HepG2 (cell line): ENCODE results near the gene SYNGR2. TPM values are rescaled to one million over a fixed set of nuclear protein-coding genes. Genes with fewer than 3 reads are reported as not detected.

Experiments
- AGO2 ChIP-seq: fragments of 200-400 bp; formaldehyde crosslinking; optimal IDR thresholded peaks from 2 replicates; pipeline ENCODE3; 2017; ENCODE audit warnings: mild to moderate bottlenecking, low read depth, low read length, moderate library complexity
- BHLHE40 ChIP-seq: IDR thresholded peaks from 2 replicates; pipeline ENCODE4 v1.6.1; 2011; ENCODE audit warnings: low read length, improper control_type of control experiment
- CERS6 ChIP-seq: sonication (generic); formaldehyde crosslinking; IDR thresholded peaks from 2 replicates; pipeline ENCODE4 v1.5.0; 2020; ENCODE audit warnings: missing genetic modification reagents
- EP300 ChIP-seq, 3 experiments: sonication (generic) in 1 of 3; formaldehyde crosslinking in 1 of 3; IDR thresholded peaks; 2 replicates each; pipeline versions ENCODE4 v1.5.1 to v1.6.1; 2011 to 2020; ENCODE audit warnings: low read depth in 2 of 3, low read length in 2 of 3, borderline replicate concordance in 1 of 3, improper control_type of control experiment in 1 of 3, mild to moderate bottlenecking in 1 of 3, missing genetic modification reagents in 1 of 3, moderate library complexity in 1 of 3
- FOXP1 ChIP-seq, 2 experiments: fragments of 450-650 bp in 1 of 2; IDR thresholded peaks; 2 replicates each; pipeline ENCODE4 v1.6.1; 2017 to 2018; ENCODE audit warnings: antibody characterized with exemption in 1 of 2
- GABPB1 ChIP-seq: IDR thresholded peaks from 2 replicates; pipeline ENCODE4 v1.6.1; 2016; ENCODE audit warnings: mild to moderate bottlenecking, missing genetic modification reagents, moderate library complexity, missing compliant biosample characterization
- HDAC1 ChIP-seq: sonication (generic); formaldehyde crosslinking; IDR thresholded peaks from 2 replicates; pipeline ENCODE4 v1.5.1; 2020; ENCODE audit warnings: mild to moderate bottlenecking, missing genetic modification reagents
- HOXA3 ChIP-seq: sonication (generic); formaldehyde crosslinking; IDR thresholded peaks from 2 replicates; pipeline ENCODE4 v1.5.0; 2020; ENCODE audit warnings: missing genetic modification reagents
- KLF6 ChIP-seq: IDR thresholded peaks from 2 replicates; pipeline ENCODE4 v1.8.0; 2016; ENCODE audit warnings: missing biosample characterization, missing genetic modification reagents
- MLLT10 ChIP-seq: sonication (generic); formaldehyde crosslinking; IDR thresholded peaks from 2 replicates; pipeline ENCODE4 v1.4.0; 2020; ENCODE audit warnings: missing genetic modification reagents
- NCOR1 ChIP-seq: fragments of 200-600 bp; sonication (generic); IDR thresholded peaks from 2 replicates; pipeline ENCODE4 v1.7.0; 2017; ENCODE audit warnings: antibody characterized with exemption, low read length, borderline replicate concordance
- PATZ1 ChIP-seq: sonication (generic); formaldehyde crosslinking; IDR thresholded peaks from 2 replicates; pipeline ENCODE4 v1.4.0; 2020; ENCODE audit warnings: missing genetic modification reagents
- PHF5A ChIP-seq: IDR thresholded peaks from one replicate; pipeline ENCODE4 v1.6.1; 2018; ENCODE audit warnings: low read depth, missing genetic modification reagents; ENCODE audit not compliant: unreplicated experiment
- SP140L ChIP-seq: sonication (generic); formaldehyde crosslinking; IDR thresholded peaks from 2 replicates; pipeline ENCODE4 v1.4.0; 2020; ENCODE audit warnings: missing genetic modification reagents, borderline replicate concordance
- SYNCRIP ChIP-seq: fragments of 200-400 bp; formaldehyde crosslinking; IDR thresholded peaks from 2 replicates; pipeline ENCODE4 v1.6.1; 2018; ENCODE audit warnings: mild to moderate bottlenecking, low read depth, low read length; ENCODE audit not compliant: insufficient read depth
- TAF15 ChIP-seq: fragments of 200-400 bp; formaldehyde crosslinking; IDR thresholded peaks from one replicate; pipeline ENCODE4 v1.6.1; 2018; ENCODE audit warnings: mild to moderate bottlenecking, low read depth, low read length; ENCODE audit not compliant: poor library complexity, severe bottlenecking
- ZBTB37 ChIP-seq: sonication (generic); formaldehyde crosslinking; IDR thresholded peaks from 2 replicates; pipeline ENCODE4 v1.4.0; 2020; ENCODE audit warnings: mild to moderate bottlenecking, missing genetic modification reagents
- ZFP36 ChIP-seq: fragments of 150-350 bp; IDR thresholded peaks from 2 replicates; pipeline ENCODE4 v1.6.1; 2018; ENCODE audit warnings: borderline replicate concordance, low read length, low read depth; ENCODE audit not compliant: partially characterized antibody
- ZHX1 ChIP-seq: sonication (generic); formaldehyde crosslinking; IDR thresholded peaks from 2 replicates; pipeline ENCODE4 v1.8.1; 2022; ENCODE audit warnings: low read depth, mild to moderate bottlenecking, missing genetic modification reagents
- ZNF577 ChIP-seq: sonication (generic); formaldehyde crosslinking; IDR thresholded peaks from 2 replicates; pipeline ENCODE4 v1.4.0; 2020; ENCODE audit warnings: mild to moderate bottlenecking, low read depth, missing genetic modification reagents, borderline replicate concordance
- ZNF766 ChIP-seq: sonication (generic); formaldehyde crosslinking; IDR thresholded peaks from 2 replicates; pipeline ENCODE4 v1.5.0; 2020; ENCODE audit warnings: missing genetic modification reagents, borderline replicate concordance
- ZNF788 ChIP-seq: sonication (generic); formaldehyde crosslinking; IDR thresholded peaks from 2 replicates; pipeline ENCODE4 v1.5.0; 2020; ENCODE audit warnings: mild to moderate bottlenecking, missing genetic modification reagents, borderline replicate concordance
- ZNF891 ChIP-seq: sonication (generic); formaldehyde crosslinking; IDR thresholded peaks from 2 replicates; pipeline ENCODE4 v1.5.0; 2020; ENCODE audit warnings: mild to moderate bottlenecking, missing genetic modification reagents
- polyA plus RNA-seq, 8 experiments: library from polyadenylated mRNA; depleted of rRNA in 3 of 8; stranded (reverse) in 7 of 8; unstranded in 1 of 8; fragments of >200 nt; fragmentation: Illumina TruSeq in 4 of 8; extraction: Trizol in 4 of 8; gene quantifications; 2 replicates each; pipeline versions ENCODE4 v1.2.1 to v1.2.3, GENCODE V29; 2011 to 2016; ENCODE audit warnings: low read depth in 4 of 8, missing spikeins in 1 of 8, mixed read lengths in 1 of 8; ENCODE audit not compliant: insufficient read depth in 1 of 8
- total RNA-seq, 5 experiments: library from RNA; depleted of rRNA; stranded (reverse); fragments of >200 nt; fragmentation: Illumina TruSeq; extraction: Trizol; gene quantifications; 2 replicates each; pipeline ENCODE4 v1.2.3, GENCODE V29; 2016; ENCODE audit warnings: low read depth in 1 of 5

The SYNGR2 gene
- total and polyA plus RNA-seq, 2 of the 13 experiments (the other 11 are each of a cell fraction or from before 2014, with no cell fraction given): 46.7 to 170 TPM

- TF ChIP-seq PATZ1: 0 out of 2 replicates have a peak, but pooled peaks have one; percentile 21
- TF ChIP-seq ZFP36: no peak
- no peak for TF ChIP-seq SP140L (CRISPR knock-in tag)
- TF ChIP-seq NCOR1: no peak
- TF ChIP-seq SYNCRIP: no peak
- no peak for TF ChIP-seq TAF15
- TF ChIP-seq HOXA3 (CRISPR knock-in tag): no peak; the same call in 1 of the 2 replicates
- no peak for TF ChIP-seq CERS6 (CRISPR knock-in tag)
- TF ChIP-seq KLF6: no peak
- no peak for TF ChIP-seq MLLT10 (CRISPR knock-in tag)
- TF ChIP-seq GABPB1: no peak
- TF ChIP-seq ZNF788: no peak
- TF ChIP-seq ZBTB37 (CRISPR knock-in tag): no peak
- peak; percentile 39; the same call in 1 of the 2 replicates for TF ChIP-seq HDAC1 (CRISPR knock-in tag)
- TF ChIP-seq ZNF766 (CRISPR knock-in tag): no peak
- TF ChIP-seq EP300 (IDR thresholded peaks at IDR 0.05; ENCODE audit: low read depth in 2 of 2, low read length in 2 of 2): no peak
- TF ChIP-seq EP300 (CRISPR knock-in tag; IDR thresholded peaks at IDR 0.05; ENCODE audit: borderline replicate concordance): no peak
- peak; percentile 56 for TF ChIP-seq FOXP1 (IDR thresholded peaks at IDR 0.05)
- TF ChIP-seq FOXP1 (CRISPR knock-in tag; IDR thresholded peaks at IDR 0.05): no peak
- no peak for TF ChIP-seq PHF5A
- TF ChIP-seq ZHX1 (CRISPR knock-in tag): no peak
- TF ChIP-seq ZNF891 (CRISPR knock-in tag): no peak
- no peak for TF ChIP-seq ZNF577 (CRISPR knock-in tag)
- no peak for TF ChIP-seq AGO2
- TF ChIP-seq BHLHE40: no peak
Measured at GRCh38 chr17:78135858-78136500, 32.4 kb upstream of the SYNGR2 start (continued).
